GM13976 (cell line): ENCODE results near the gene TMEM44.

Experiments
- DNase-seq: peaks from one replicate; pipeline ENCODE4 v3.0.0; 2012; ENCODE audit warnings: low spot score
- CTCF ChIP-seq: IDR thresholded peaks from 2 replicates; pipeline ENCODE4 v1.5.1; 2012; ENCODE audit warnings: borderline replicate concordance, mild to moderate bottlenecking; ENCODE audit not compliant: insufficient read depth; ENCODE audit errors: extremely low read depth, missing control alignments, control extremely low read depth
- in situ Hi-C: fragments of 300-500 bp; cut with MboI; formaldehyde crosslinking; loops from one replicate; pipeline ENCODE4 v1.12.0; 2022; ENCODE audit warnings: low sequenced_read_pairs, mixed read lengths, inconsistent platforms; ENCODE audit not compliant: unreplicated experiment

Gene TMEM44

GRCh38 chr3:194598771-194599557 is 34.3 kb downstream of the TMEM44 start:
- no peak for TF ChIP-seq CTCF
- no peak for DNase-seq
- in situ Hi-C loops, result loop anchor here (25.0 kb wide), 1 partner anchor 262 kb away; no protein-coding TSS in a partner anchor

- TF ChIP-seq CTCF, result no peak
- DNase-seq, result no peak
- in situ Hi-C loops, result loop anchor here (25.0 kb wide), 1 partner anchor 260 kb away; no protein-coding TSS in a partner anchor
These were observed 36.3 kb downstream of the TMEM44 start for GRCh38 chr3:194596906-194597305.

- in situ Hi-C loops, result loop anchor here (25.0 kb wide), 1 partner anchor 256 kb away; no protein-coding TSS in a partner anchor
- no peak for TF ChIP-seq CTCF
- no peak for DNase-seq
These were observed 40.1 kb downstream of the TMEM44 start for GRCh38 chr3:194592798-194593752.

GRCh38 chr3:194588741-194589140 is 44.5 kb downstream of the TMEM44 start:
- no peak for DNase-seq
- TF ChIP-seq CTCF, result no peak
- in situ Hi-C loops, result loop anchor here (25.0 kb wide), 1 partner anchor 251 kb away; no protein-coding TSS in a partner anchor

- TF ChIP-seq CTCF, result no peak
- in situ Hi-C loops, result loop anchor here (25.0 kb wide), 1 partner anchor 251 kb away; no protein-coding TSS in a partner anchor
- no peak for DNase-seq
These were observed 45.0 kb downstream of the TMEM44 start for GRCh38 chr3:194588236-194588635.

- in situ Hi-C loops, result loop anchor here (25.0 kb wide), 1 partner anchor 250 kb away; no protein-coding TSS in a partner anchor
- TF ChIP-seq CTCF, result no peak
- no peak for DNase-seq
These were observed 45.7 kb downstream of the TMEM44 start for GRCh38 chr3:194587438-194587931.
